B cell (primary cell): Measurements from ENCODE around the gene PDLIM5. TPM values are rescaled to one million over a fixed set of nuclear protein-coding genes. Genes with fewer than 3 reads are reported as not detected.

ENCODE experiments used
- ATAC-seq: fragments of 200-7000 bp; cut with Tn5 transposase; one replicate; pipeline ENCODE4 v1.10.0; 2021; ENCODE audit warnings: low read depth, mild to moderate bottlenecking, moderate number of reproducible peaks, moderate library complexity
- CTCF ChIA-PET: fragments of 350-600 bp; sonication (Branson Sonifier 250); formaldehyde crosslinking; loops from one replicate; lab custom pipeline; 2021; ENCODE audit warnings: antibody characterized with exemption, inconsistent platforms; lab: Charles Lee
- POLR2A ChIA-PET: fragments of 350-600 bp; sonication (Branson Sonifier 250); formaldehyde crosslinking; loops from one replicate; lab custom pipeline; 2021; ENCODE audit warnings: antibody characterized with exemption; lab: Charles Lee
- DNase-seq: peaks from one replicate; pipeline ENCODE4 v3.0.0; 2013
- H2AFZ ChIP-seq: 2 replicates; pipeline ENCODE4 v1.6.1; 2012; ENCODE audit warnings: mild to moderate bottlenecking, low read depth, low read length; ENCODE audit not compliant: insufficient read depth, poor library complexity, severe bottlenecking
- H3K27ac ChIP-seq, 2 donors: 1 replicate in 1 of 2; 2 replicates in 1 of 2; pipeline ENCODE4 v1.5.1; 2012 to 2013; ENCODE audit warnings: low read length in 2 of 2, mild to moderate bottlenecking in 2 of 2, moderate library complexity in 1 of 2
- H3K27me3 ChIP-seq, 4 experiments: fragments of 200-600 bp in 1 of 4; sonication (generic) in 1 of 4; replicated peaks in 1 of 4; 1 replicate in 2 of 4; 2 replicates in 2 of 4; pipeline versions ENCODE4 v1.6.1 to v1.7.0; 2013 to 2016; ENCODE audit warnings: low read length in 3 of 4, mild to moderate bottlenecking in 2 of 4, mixed read lengths in 1 of 4, moderate library complexity in 1 of 4; ENCODE audit not compliant: insufficient read depth in 4 of 4, control insufficient read depth in 3 of 4; ENCODE audit errors: control extremely low read depth in 1 of 4
- H3K36me3 ChIP-seq, 2 experiments: replicated peaks in 1 of 2; 1 replicate in 1 of 2; 2 replicates in 1 of 2; pipeline versions ENCODE4 v1.6.1 to v1.7.1; 2013; ENCODE audit warnings: low read length in 1 of 2; ENCODE audit not compliant: insufficient read depth in 2 of 2, control insufficient read depth in 1 of 2; ENCODE audit errors: control extremely low read depth in 1 of 2, extremely low read depth in 1 of 2
- H3K4me1 ChIP-seq, 2 donors: fragments of 200-600 bp in 1 of 2; sonication (generic) in 1 of 2; 1 replicate in 1 of 2; 2 replicates in 1 of 2; pipeline versions ENCODE4 v1.5.1 to v1.6.1; 2013 to 2017; ENCODE audit warnings: low read length in 2 of 2; ENCODE audit not compliant: control insufficient read depth in 2 of 2, insufficient read depth in 2 of 2
- H3K4me2 ChIP-seq: replicated peaks from 2 replicates; pipeline ENCODE3; 2012; ENCODE audit warnings: mild to moderate bottlenecking, low read depth, low read length; ENCODE audit not compliant: poor library complexity, severe bottlenecking
- H3K4me3 ChIP-seq, 5 experiments: fragments of 200-600 bp in 1 of 5; sonication (generic) in 1 of 5; 1 replicate in 3 of 5; 2 replicates in 2 of 5; pipeline versions ENCODE4 v1.5.1 to v1.7.0; 2011 to 2016; ENCODE audit warnings: low read length in 4 of 5, mild to moderate bottlenecking in 4 of 5, low read depth in 2 of 5, control low read depth in 1 of 5, moderate library complexity in 1 of 5; ENCODE audit not compliant: insufficient read depth in 1 of 5; ENCODE audit errors: control extremely low read depth in 1 of 5, extremely low read depth in 1 of 5
- H3K79me2 ChIP-seq: fragments of 200-600 bp; sonication (generic); one replicate; pipeline ENCODE4 v1.6.0; 2016; ENCODE audit warnings: low read length; ENCODE audit not compliant: control insufficient read depth, insufficient read depth
- H3K9ac ChIP-seq: fragments of 200-600 bp; sonication (generic); 2 replicates; pipeline ENCODE4 v1.6.1; 2017; ENCODE audit warnings: mild to moderate bottlenecking, low read length, moderate library complexity
- H3K9me3 ChIP-seq, 3 donors: one replicate each; pipeline versions ENCODE4 v1.6.1 to v1.7.1; 2013; ENCODE audit warnings: low read length in 2 of 3; ENCODE audit not compliant: control insufficient read depth in 2 of 3, insufficient read depth in 1 of 3; ENCODE audit errors: control extremely low read depth in 1 of 3
- H4K20me1 ChIP-seq: 2 replicates; pipeline ENCODE4 v1.6.0; 2012; ENCODE audit warnings: mild to moderate bottlenecking, low read length; ENCODE audit not compliant: insufficient read depth, control insufficient read depth, poor library complexity, severe bottlenecking
- H3K27ac Mint-ChIP-seq: one replicate; pipeline ENCODE4 v1.8.0; 2021; ENCODE audit warnings: mixed read lengths
- H3K27me3 Mint-ChIP-seq: one replicate; pipeline ENCODE4 v1.8.0; 2021; ENCODE audit warnings: mixed read lengths
- H3K4me1 Mint-ChIP-seq: one replicate; pipeline ENCODE4 v1.8.0; 2021; ENCODE audit warnings: mixed read lengths
- H3K4me3 Mint-ChIP-seq: one replicate; pipeline ENCODE4 v1.8.0; 2021; ENCODE audit warnings: mixed read lengths
- H3K9me3 Mint-ChIP-seq: one replicate; pipeline ENCODE4 v1.8.0; 2022; ENCODE audit warnings: mixed read lengths; ENCODE audit not compliant: insufficient read depth
- EZH2 ChIP-seq: IDR thresholded peaks from 2 replicates; pipeline ENCODE4 v1.6.1; 2012; ENCODE audit warnings: borderline replicate concordance, low read depth, mild to moderate bottlenecking, moderate library complexity, low read length; ENCODE audit not compliant: insufficient read depth, poor library complexity, severe bottlenecking
- WGBS: methylation state at CpG from one replicate; pipeline ENCODE4 v1.1.5; 2013; ENCODE audit warnings: missing lambda C conversion rate; ENCODE audit not compliant: insufficient coverage; 5-methylcytosine and 5-hydroxymethylcytosine counted together
- intact Hi-C: fragments of 100-400 bp; cut with micrococcal nuclease; formaldehyde crosslinking; loops from one replicate; pipeline ENCODE4 v1.10.0; 2022
- polyA plus RNA-seq: library from polyadenylated mRNA; depleted of rRNA; stranded (reverse); fragments of >200 nt; gene quantifications from 2 replicates; pipeline ENCODE4 v1.2.3, GENCODE V29; 2012
- total RNA-seq, 2 donors: library from RNA; stranded (reverse); fragments of 120-200 nt in 1 of 2; gene quantifications; 1 replicate in 1 of 2; 2 replicates in 1 of 2; pipeline versions ENCODE4 v1.2.3 to v1.2.4, GENCODE V29; 2013 to 2022
- TF ChIP-seq, protein P1 (sequence below): fragments of 200-600 bp; IDR thresholded peaks from one replicate; pipeline ENCODE4 v1.8.0; 2022; ENCODE audit warnings: antibody characterized with exemption, mild to moderate bottlenecking

Gene PDLIM5
- total and polyA plus RNA-seq, 2 donors (not counting 1 experiment from before 2014, with no cell fraction given), result 24.0 to 30.2 TPM

- H3K27ac Mint-ChIP-seq, result no peak overlapping the region
- CTCF ChIA-PET, result no interaction called here
- H4K20me1 ChIP-seq, result no peaks in the 10 kb centered on the region
- peaks cover 5% of the 10 kb centered on the region for H3K27me3 Mint-ChIP-seq
- TF ChIP-seq, protein P1, sequence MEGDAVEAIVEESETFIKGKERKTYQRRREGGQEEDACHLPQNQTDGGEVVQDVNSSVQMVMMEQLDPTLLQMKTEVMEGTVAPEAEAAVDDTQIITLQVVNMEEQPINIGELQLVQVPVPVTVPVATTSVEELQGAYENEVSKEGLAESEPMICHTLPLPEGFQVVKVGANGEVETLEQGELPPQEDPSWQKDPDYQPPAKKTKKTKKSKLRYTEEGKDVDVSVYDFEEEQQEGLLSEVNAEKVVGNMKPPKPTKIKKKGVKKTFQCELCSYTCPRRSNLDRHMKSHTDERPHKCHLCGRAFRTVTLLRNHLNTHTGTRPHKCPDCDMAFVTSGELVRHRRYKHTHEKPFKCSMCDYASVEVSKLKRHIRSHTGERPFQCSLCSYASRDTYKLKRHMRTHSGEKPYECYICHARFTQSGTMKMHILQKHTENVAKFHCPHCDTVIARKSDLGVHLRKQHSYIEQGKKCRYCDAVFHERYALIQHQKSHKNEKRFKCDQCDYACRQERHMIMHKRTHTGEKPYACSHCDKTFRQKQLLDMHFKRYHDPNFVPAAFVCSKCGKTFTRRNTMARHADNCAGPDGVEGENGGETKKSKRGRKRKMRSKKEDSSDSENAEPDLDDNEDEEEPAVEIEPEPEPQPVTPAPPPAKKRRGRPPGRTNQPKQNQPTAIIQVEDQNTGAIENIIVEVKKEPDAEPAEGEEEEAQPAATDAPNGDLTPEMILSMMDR, result no peak
- no peak for TF ChIP-seq EZH2
- POLR2A ChIA-PET, result no interaction called here
- no peak overlapping the region for H3K4me2 ChIP-seq
- H3K9me3 Mint-ChIP-seq, result no peaks in the 10 kb centered on the region
- no peak overlapping the region for H3K9ac ChIP-seq
- H2AFZ ChIP-seq, result no peak overlapping the region
- intact Hi-C loops, result no loop called here
- no peak for ATAC-seq
- H3K4me1 ChIP-seq, result no peaks in the 10 kb centered on the region
- DNase-seq, result no peak
- no peak overlapping the region for H3K27ac ChIP-seq
- no peaks in the 10 kb centered on the region for H3K4me1 Mint-ChIP-seq
- H3K27me3 ChIP-seq, result no peaks in the 10 kb centered on the region
- no peak overlapping the region for H3K4me3 ChIP-seq
- H3K4me3 Mint-ChIP-seq, result no peak overlapping the region
- H3K79me2 ChIP-seq, result no peaks in the 10 kb centered on the region
- H3K9me3 ChIP-seq, result no peaks in the 10 kb centered on the region
- no peaks in the 10 kb centered on the region for H3K36me3 ChIP-seq
Observed at GRCh38 chr4:94700298-94700697, 248.6 kb downstream of the PDLIM5 start.

GRCh38 chr4:94701631-94702300 is 250.0 kb downstream of the PDLIM5 start:
- no peak overlapping the region for H2AFZ ChIP-seq
- no peaks in the 10 kb centered on the region for H3K79me2 ChIP-seq
- ATAC-seq (no peak), DNase-seq (no peak)
- H3K27ac ChIP-seq, result no peak overlapping the region
- CTCF ChIA-PET, result no interaction called here
- H4K20me1 ChIP-seq, result no peaks in the 10 kb centered on the region
- H3K27me3 ChIP-seq, result no peaks in the 10 kb centered on the region
- intact Hi-C loops, result no loop called here
- H3K9me3 ChIP-seq, result no peaks in the 10 kb centered on the region
- H3K4me2 ChIP-seq, result no peak overlapping the region
- no peak overlapping the region for H3K4me3 ChIP-seq
- no peaks in the 10 kb centered on the region for H3K36me3 ChIP-seq
- H3K27ac Mint-ChIP-seq, result no peak overlapping the region
- peaks cover 5% of the 10 kb centered on the region for H3K27me3 Mint-ChIP-seq
- H3K4me3 Mint-ChIP-seq, result no peak overlapping the region
- H3K9me3 Mint-ChIP-seq, result peaks cover 2% of the 10 kb centered on the region
- no peaks in the 10 kb centered on the region for H3K4me1 Mint-ChIP-seq
- H3K4me1 ChIP-seq, result no peaks in the 10 kb centered on the region
- TF ChIP-seq, protein P1, result no peak
- TF ChIP-seq EZH2, result no peak
- POLR2A ChIA-PET, result no interaction called here
- H3K9ac ChIP-seq, result no peak overlapping the region
- WGBS, result 96% methylated on average over 7 of the region's 8 CpGs
